LNCaP clone FGC (cell line): ENCODE data around the gene KLK13.

ENCODE experiments used
- DNase-seq: peaks from one replicate; pipeline ENCODE4 v3.0.0-alpha.2; 2011; ENCODE audit warnings: low read depth
- H3K4me3 ChIP-seq: 2 replicates; pipeline ENCODE4 v1.5.1; 2011; ENCODE audit warnings: mild to moderate bottlenecking, low read depth, low read length, control low read depth
- TF ChIP-seq, protein P1 (sequence below): IDR thresholded peaks from 2 replicates; pipeline ENCODE4 v1.5.1; 2012; ENCODE audit warnings: mild to moderate bottlenecking; ENCODE audit not compliant: control insufficient read depth, insufficient read depth; ENCODE audit errors: extremely low read depth

Gene KLK13

GRCh38 chr19:51083783-51084182, 18.9 kb upstream of the KLK13 start:
- TF ChIP-seq, protein P1, sequence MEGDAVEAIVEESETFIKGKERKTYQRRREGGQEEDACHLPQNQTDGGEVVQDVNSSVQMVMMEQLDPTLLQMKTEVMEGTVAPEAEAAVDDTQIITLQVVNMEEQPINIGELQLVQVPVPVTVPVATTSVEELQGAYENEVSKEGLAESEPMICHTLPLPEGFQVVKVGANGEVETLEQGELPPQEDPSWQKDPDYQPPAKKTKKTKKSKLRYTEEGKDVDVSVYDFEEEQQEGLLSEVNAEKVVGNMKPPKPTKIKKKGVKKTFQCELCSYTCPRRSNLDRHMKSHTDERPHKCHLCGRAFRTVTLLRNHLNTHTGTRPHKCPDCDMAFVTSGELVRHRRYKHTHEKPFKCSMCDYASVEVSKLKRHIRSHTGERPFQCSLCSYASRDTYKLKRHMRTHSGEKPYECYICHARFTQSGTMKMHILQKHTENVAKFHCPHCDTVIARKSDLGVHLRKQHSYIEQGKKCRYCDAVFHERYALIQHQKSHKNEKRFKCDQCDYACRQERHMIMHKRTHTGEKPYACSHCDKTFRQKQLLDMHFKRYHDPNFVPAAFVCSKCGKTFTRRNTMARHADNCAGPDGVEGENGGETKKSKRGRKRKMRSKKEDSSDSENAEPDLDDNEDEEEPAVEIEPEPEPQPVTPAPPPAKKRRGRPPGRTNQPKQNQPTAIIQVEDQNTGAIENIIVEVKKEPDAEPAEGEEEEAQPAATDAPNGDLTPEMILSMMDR, result no peak
- H3K4me3 ChIP-seq, result no peak overlapping the region
- no peak for DNase-seq

- DNase-seq, result no peak
- TF ChIP-seq, protein P1, result no peak
- no peak overlapping the region for H3K4me3 ChIP-seq
Measured at GRCh38 chr19:51083181-51083580, 18.3 kb upstream of the KLK13 start.

- no peak within 1 kb of the TSS for H3K4me3 ChIP-seq
- no peak for DNase-seq
- TF ChIP-seq, protein P1, result no peak
Measured at GRCh38 chr19:51082611-51083010, 17.7 kb upstream of the KLK13 start, which contains the start of gene KLK14. TSS of gene KLK14 (minus strand) at chr19:51082887. CDS start at chr19:51082614, 273 bp downstream.

DNA sequence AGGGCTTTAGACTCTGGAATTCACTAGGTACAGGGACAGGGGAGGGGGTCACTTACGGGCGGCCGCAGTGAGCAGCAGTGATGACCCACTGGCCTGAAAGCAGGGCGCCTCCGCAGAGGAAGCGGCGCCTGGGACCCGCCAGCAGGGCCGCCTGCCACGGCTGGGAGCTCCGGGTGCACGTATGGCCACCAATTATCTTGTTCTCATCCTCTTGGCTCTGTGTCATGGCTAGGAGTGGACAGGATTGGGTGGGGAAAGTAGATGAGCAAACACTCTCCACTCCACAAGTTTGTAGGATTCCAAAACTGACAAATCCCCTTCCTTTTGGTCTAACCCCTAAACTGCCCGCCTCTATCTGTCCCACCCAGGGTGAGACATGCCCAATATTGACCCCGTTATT, 16.6 kb upstream of the KLK13 start:
- H3K4me3 ChIP-seq, result no peak overlapping the region
- TF ChIP-seq, protein P1, result no peak
- no peak for DNase-seq

DNA sequence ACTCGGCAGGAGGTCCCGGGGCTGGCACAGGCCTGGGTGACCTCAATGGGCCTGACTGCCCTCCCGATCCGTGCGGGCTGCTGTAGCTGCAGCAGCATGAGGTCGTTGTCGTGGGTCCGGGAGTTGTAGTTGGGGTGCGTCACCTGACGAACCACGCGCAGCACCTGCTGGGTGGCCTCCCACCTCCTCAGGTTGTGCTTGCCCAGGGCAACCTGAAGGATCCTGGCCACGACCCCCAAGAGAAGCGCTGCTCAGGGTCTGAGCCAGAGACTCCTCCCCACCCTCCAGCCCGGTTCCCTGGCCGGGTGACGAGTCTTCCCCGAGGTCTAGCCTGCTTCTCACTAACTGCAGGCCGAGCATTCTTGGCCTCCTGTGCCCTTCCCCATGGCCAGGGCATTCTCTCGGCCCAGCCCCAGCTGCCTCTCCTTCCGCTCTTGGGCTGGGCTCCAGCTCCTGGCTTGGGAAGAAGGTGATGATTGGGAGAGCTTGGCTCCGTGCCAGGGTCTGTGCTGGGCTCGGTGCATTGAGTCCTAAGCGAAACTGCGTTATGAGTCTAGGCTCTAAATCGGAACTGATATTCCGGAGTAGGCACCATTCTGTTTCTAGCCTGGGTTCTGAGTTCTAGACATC, 14.7 kb upstream of the KLK13 start:
- no peak for DNase-seq
- TF ChIP-seq, protein P1, result no peak
- no peak overlapping the region for H3K4me3 ChIP-seq

- DNase-seq, result no peak
- TF ChIP-seq, protein P1, result no peak
- H3K4me3 ChIP-seq, result no peak overlapping the region
Measured at GRCh38 chr19:51078731-51079130, 13.8 kb upstream of the KLK13 start.

GRCh38 chr19:51078104-51078503, 13.2 kb upstream of the KLK13 start:
- TF ChIP-seq, protein P1, result no peak
- H3K4me3 ChIP-seq, result no peak overlapping the region
- no peak for DNase-seq
